ENCODE measurements around the gene UBA3.
A peak's percentile ranks its signal among the peaks of the same experiment; 100 is the strongest.

The UBA3 gene

DNA sequence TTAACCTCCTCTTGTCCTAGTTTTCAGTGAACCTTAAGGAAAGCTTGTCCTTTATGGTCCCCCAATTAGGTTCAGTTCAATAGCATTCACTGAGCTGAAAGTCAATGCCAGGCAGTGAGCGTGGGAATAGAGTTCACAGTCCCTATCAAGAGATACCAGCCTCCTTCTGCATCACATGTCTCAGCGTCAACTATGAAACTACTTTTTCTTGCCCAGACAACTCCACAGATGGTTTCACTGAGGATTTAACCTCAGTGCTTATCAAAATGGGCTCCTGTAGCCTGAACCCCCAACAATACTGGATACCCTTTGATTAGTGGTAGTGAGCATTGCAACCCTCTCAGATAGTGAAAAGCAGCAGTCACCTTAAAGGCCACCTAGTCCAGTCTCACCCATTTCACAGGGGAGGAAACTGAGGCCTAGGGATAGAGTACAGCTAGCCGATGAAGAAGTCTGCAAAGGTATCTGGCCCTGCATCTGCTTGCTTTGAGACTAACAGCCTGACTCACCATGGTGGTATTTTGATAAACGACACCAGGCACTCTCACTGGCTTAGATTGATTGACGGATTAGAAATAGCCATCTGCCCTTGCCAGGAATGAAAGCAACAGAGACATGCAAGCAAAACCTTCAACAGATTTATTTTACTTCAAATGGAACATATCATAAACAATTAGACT is 1.6 kb upstream of the UBA3 start:
- TF ChIP-seq, protein P1, sequence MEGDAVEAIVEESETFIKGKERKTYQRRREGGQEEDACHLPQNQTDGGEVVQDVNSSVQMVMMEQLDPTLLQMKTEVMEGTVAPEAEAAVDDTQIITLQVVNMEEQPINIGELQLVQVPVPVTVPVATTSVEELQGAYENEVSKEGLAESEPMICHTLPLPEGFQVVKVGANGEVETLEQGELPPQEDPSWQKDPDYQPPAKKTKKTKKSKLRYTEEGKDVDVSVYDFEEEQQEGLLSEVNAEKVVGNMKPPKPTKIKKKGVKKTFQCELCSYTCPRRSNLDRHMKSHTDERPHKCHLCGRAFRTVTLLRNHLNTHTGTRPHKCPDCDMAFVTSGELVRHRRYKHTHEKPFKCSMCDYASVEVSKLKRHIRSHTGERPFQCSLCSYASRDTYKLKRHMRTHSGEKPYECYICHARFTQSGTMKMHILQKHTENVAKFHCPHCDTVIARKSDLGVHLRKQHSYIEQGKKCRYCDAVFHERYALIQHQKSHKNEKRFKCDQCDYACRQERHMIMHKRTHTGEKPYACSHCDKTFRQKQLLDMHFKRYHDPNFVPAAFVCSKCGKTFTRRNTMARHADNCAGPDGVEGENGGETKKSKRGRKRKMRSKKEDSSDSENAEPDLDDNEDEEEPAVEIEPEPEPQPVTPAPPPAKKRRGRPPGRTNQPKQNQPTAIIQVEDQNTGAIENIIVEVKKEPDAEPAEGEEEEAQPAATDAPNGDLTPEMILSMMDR (IDR thresholded peaks at IDR 0.05; ENCODE audit: insufficient read depth, low read length, poor library complexity, severe bottlenecking), result no peak
- Histone ChIP-seq H3K4me3 (replicated peaks; ENCODE audit: low read depth, low read length) (no peak overlapping the region), H3K27me3 (replicated peaks; ENCODE audit: control insufficient read depth, insufficient read depth, low read length) (no peaks in the 10 kb centered on the region), H3K36me3 (ENCODE audit: control insufficient read depth, insufficient read depth, low read length) (no peaks in the 10 kb centered on the region)
- DNase-seq (ENCODE audit: extremely low read depth, insufficient read length), result no peak

DNA sequence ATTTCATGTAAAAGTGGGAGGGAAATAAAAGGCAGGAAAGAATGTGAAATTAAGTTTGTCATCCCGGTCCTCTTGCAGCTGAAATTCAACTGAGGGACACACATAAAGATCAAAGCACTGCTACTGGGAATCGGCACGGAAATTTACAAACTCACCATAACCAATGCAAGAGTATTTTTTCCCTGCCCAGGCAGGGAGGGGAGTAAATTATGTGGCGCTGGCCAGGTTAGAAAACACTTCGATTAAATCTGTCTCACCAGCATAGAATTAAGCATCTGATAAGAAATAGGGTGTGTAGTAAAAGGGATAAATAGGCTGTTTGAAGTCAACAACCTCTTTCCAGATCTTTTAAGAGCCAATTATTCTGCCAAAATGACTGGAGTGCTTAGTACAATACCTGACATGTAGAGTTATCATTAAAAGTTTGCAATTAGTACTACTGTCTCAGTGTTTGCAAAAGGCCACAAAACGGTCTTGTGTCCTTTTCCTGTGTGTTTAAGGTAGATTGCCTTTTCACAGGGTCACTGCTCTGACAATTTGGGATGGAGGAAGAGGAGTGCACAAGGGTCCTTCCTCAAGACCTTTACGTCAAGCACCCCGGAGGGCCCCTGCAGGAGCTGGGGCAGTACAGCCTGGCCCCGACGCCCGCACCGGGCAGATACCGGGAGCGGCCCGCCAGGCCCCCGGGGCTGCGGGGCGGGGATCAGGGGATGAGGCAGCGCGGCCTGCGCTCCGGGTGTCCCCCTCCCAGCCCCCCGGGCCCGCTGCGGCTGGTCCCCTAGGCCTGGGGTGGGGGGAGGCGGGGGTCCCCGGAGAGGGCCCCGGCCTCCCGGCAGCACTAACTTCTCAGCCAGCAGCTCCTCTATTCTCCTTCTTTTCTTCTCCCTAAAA is 651 bp downstream of the UBA3 start:
- H3K4me3 ChIP-seq (replicated peaks; ENCODE audit: low read depth, low read length), result peak overlapping the region; percentile 86
- TF ChIP-seq, protein P1 (IDR thresholded peaks at IDR 0.05; ENCODE audit: insufficient read depth, low read length, poor library complexity, severe bottlenecking), result no peak
- DNase-seq (ENCODE audit: extremely low read depth, insufficient read length), result peak; percentile 44

DNA sequence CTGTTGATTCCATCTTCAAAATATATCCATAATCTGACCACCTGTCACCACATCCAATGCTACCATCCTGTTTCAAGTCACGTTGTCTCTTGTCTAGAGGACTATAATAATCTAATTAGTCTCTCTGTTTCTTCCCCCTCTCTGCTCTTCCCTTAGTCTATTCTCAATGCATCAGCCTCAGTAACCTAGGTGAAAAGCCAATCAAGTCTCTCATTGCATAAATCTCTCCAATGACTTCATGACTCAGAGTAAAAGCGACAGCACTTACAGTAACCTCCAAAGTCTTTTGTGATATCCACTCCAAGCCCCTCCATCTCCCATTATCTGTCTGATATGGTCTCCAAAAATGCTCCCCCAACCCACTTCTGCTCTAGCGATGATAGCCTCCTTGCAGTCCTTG is 7.2 kb downstream of the UBA3 start:
- no peaks in the 10 kb centered on the region for H3K27me3 ChIP-seq (replicated peaks; ENCODE audit: control insufficient read depth, insufficient read depth, low read length)
- no peak overlapping the region for H3K4me3 ChIP-seq (replicated peaks; ENCODE audit: low read depth, low read length)
- no peaks in the 10 kb centered on the region; the same call in 1 of the 2 replicates for H3K36me3 ChIP-seq (ENCODE audit: control insufficient read depth, insufficient read depth, low read length)
- no peak for DNase-seq (ENCODE audit: extremely low read depth, insufficient read length)
- TF ChIP-seq, protein P1 (IDR thresholded peaks at IDR 0.05; ENCODE audit: insufficient read depth, low read length, poor library complexity, severe bottlenecking), result no peak

More for the DNA sequence above, 651 bp downstream of the UBA3 start:
- Histone ChIP-seq H3K36me3 (ENCODE audit: control insufficient read depth, insufficient read depth, low read length) (no peaks in the 10 kb centered on the region), H3K27me3 (replicated peaks; ENCODE audit: control insufficient read depth, insufficient read depth, low read length) (no peaks in the 10 kb centered on the region)

DNA sequence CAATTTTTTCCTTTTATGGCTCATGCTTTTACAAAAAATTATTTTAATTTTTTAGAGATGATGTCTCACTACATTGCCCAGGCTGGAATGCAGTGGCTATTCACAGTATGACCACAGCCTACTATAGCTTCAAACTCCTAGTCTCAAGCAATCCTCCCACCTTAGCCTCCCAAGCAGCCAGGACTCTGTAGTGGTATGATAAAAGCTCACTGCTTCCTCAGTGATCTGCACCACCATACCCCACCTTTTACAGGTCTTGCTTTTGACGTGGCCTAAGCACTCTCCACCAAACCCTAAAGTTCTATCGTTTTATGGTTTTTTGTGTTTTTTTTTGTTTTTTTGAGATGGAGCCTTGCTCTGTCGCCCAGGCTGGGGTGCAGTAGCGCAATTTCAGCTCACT is 14.0 kb downstream of the UBA3 start:
- DNase-seq (ENCODE audit: extremely low read depth, insufficient read length), result no peak
- H3K36me3 ChIP-seq (ENCODE audit: control insufficient read depth, insufficient read depth, low read length), result peaks cover 2% of the 10 kb centered on the region

DNA sequence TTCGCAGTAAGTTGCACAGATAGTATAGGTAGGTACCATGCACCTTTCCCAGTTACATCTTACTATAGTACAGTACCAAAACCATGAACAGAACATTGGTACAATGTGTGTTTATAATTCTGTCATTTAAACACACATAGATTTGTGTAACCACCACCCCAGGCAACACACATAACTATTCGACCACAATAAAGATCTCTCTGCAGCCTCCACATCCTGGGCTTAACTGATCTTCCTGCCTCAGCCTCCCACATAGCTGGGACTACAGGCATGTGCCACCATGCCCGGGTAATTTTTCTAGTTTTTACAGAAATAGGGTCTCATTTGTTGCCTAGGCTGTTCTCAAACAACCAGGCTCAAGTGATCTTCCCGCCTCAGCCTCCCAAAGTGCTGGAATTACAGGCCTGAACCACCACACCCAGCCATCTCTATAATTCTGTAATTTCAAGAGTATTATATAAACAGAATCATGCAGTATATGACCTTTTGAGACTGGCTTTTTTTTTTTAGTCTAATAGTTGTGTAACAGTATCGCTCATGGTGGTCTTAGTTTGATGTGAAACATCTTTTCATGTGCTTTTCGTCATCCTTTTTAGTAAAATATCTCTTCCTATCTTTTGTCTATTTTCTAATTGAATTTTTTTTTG is 14.7 kb downstream of the UBA3 start:
- H3K27me3 ChIP-seq (replicated peaks; ENCODE audit: control insufficient read depth, insufficient read depth, low read length), result no peaks in the 10 kb centered on the region
- TF ChIP-seq, protein P1 (IDR thresholded peaks at IDR 0.05; ENCODE audit: insufficient read depth, low read length, poor library complexity, severe bottlenecking), result no peak
- no peak overlapping the region for H3K4me3 ChIP-seq (replicated peaks; ENCODE audit: low read depth, low read length)
- peaks cover 6% of the 10 kb centered on the region for H3K36me3 ChIP-seq (ENCODE audit: control insufficient read depth, insufficient read depth, low read length)
- DNase-seq (ENCODE audit: extremely low read depth, insufficient read length), result no peak

More for the DNA sequence above, 14.0 kb downstream of the UBA3 start:
- Histone ChIP-seq H3K4me3 (replicated peaks; ENCODE audit: low read depth, low read length) (no peak overlapping the region), H3K27me3 (replicated peaks; ENCODE audit: control insufficient read depth, insufficient read depth, low read length) (no peaks in the 10 kb centered on the region)
- TF ChIP-seq, protein P1 (IDR thresholded peaks at IDR 0.05; ENCODE audit: insufficient read depth, low read length, poor library complexity, severe bottlenecking), result no peak
